IMR-90 (cell line): ENCODE data around the gene OR56B1. TPM values are rescaled to one million over a fixed set of nuclear protein-coding genes. Genes with fewer than 3 reads are reported as not detected.

ENCODE experiments used
- ATAC-seq: fragments of 200-7000 bp; cut with Tn5 transposase; 2 replicates; pipeline ENCODE4 v1.9.1; 2020; ENCODE audit warnings: low read depth, mild to moderate bottlenecking, moderate library complexity
- BruUV-seq: library from RNA; stranded (reverse); fragments of 400-500 nt; replicated peaks from 2 replicates; lab custom pipeline; 2021; lab: Mats Ljungman, UMichigan
- CTCF ChIA-PET: fragments of 300-600 bp; formaldehyde crosslinking; extraction: SDS; loops from one replicate; lab custom pipeline; 2021; ENCODE audit warnings: antibody characterized with exemption; lab: Yijun Ruan, JAX
- POLR2A ChIA-PET: fragments of 300-600 bp; sonication (Branson Sonifier 250); formaldehyde crosslinking; loops from one replicate; lab custom pipeline; 2022; ENCODE audit warnings: antibody characterized with exemption; ENCODE audit not compliant: unreplicated experiment; lab: Charles Lee
- DNase-seq: peaks from one replicate; pipeline ENCODE4 v3.0.0; 2013
- H2AFZ ChIP-seq: replicated peaks from 2 replicates; pipeline ENCODE3; 2013; ENCODE audit warnings: low read length, mild to moderate bottlenecking; ENCODE audit not compliant: poor library complexity
- H2AK5ac ChIP-seq: 2 replicates; pipeline ENCODE4 v1.6.1; 2013; ENCODE audit warnings: low read depth, low read length, inconsistent platforms
- H2AK9ac ChIP-seq: replicated peaks from 2 replicates; pipeline ENCODE3; 2013; ENCODE audit warnings: mild to moderate bottlenecking, low read depth, low read length, moderate library complexity; ENCODE audit not compliant: poor library complexity
- H2BK120ac ChIP-seq: 2 replicates; pipeline ENCODE4 v1.6.1; 2013; ENCODE audit warnings: low read depth, low read length, inconsistent platforms
- H2BK15ac ChIP-seq: 3 replicates; pipeline ENCODE4 v1.6.1; 2013; ENCODE audit warnings: low read depth, low read length, inconsistent platforms
- H2BK20ac ChIP-seq: 2 replicates; pipeline ENCODE4 v1.6.1; 2013; ENCODE audit warnings: low read depth, mild to moderate bottlenecking, inconsistent platforms, low read length, moderate library complexity
- H2BK5ac ChIP-seq: 2 replicates; pipeline ENCODE4 v1.6.1; 2013; ENCODE audit warnings: mild to moderate bottlenecking, low read depth, low read length, inconsistent platforms; ENCODE audit not compliant: poor library complexity, severe bottlenecking
- H3K14ac ChIP-seq: replicated peaks from 2 replicates; pipeline ENCODE4 v1.6.1; 2013; ENCODE audit warnings: low read depth, low read length, inconsistent platforms
- H3K18ac ChIP-seq: 2 replicates; pipeline ENCODE4 v1.6.1; 2013; ENCODE audit warnings: low read depth, low read length, control low read depth
- H3K23ac ChIP-seq: 2 replicates; pipeline ENCODE4 v1.6.1; 2013; ENCODE audit warnings: low read depth, low read length, inconsistent platforms
- H3K27ac ChIP-seq: 2 replicates; pipeline ENCODE4 v1.5.1; 2013; ENCODE audit warnings: mild to moderate bottlenecking, control low read depth, low read length; ENCODE audit not compliant: insufficient read depth
- H3K27me3 ChIP-seq: 2 replicates; pipeline ENCODE4 v1.6.1; 2013; ENCODE audit warnings: low read length; ENCODE audit not compliant: control insufficient read depth, insufficient read depth
- H3K36me3 ChIP-seq: 2 replicates; pipeline ENCODE4 v1.6.1; 2013; ENCODE audit warnings: low read length, mixed read lengths; ENCODE audit not compliant: control insufficient read depth, insufficient read depth
- H3K4ac ChIP-seq: 2 replicates; pipeline ENCODE4 v1.6.1; 2013; ENCODE audit warnings: low read depth, low read length, inconsistent platforms
- H3K4me1 ChIP-seq: 2 replicates; pipeline ENCODE4 v1.6.1; 2013; ENCODE audit warnings: low read length, mixed read lengths; ENCODE audit not compliant: control insufficient read depth, insufficient read depth
- H3K4me2 ChIP-seq: 2 replicates; pipeline ENCODE4 v1.6.1; 2013; ENCODE audit warnings: low read depth, mild to moderate bottlenecking, control low read depth, low read length, moderate library complexity
- H3K4me3 ChIP-seq: 2 replicates; pipeline ENCODE4 v1.5.1; 2013; ENCODE audit warnings: low read depth, mild to moderate bottlenecking, control low read depth, low read length, moderate library complexity; ENCODE audit not compliant: insufficient read depth
- H3K56ac ChIP-seq: 2 replicates; pipeline ENCODE4 v1.6.1; 2013; ENCODE audit warnings: low read length, inconsistent platforms; ENCODE audit not compliant: insufficient read depth; ENCODE audit errors: extremely low read depth
- H3K79me1 ChIP-seq, 2 experiments: 2 replicates each; pipeline ENCODE4 v1.6.1; 2013; ENCODE audit warnings: low read length in 2 of 2, inconsistent platforms in 1 of 2, low read depth in 1 of 2
- H3K9ac ChIP-seq: 2 replicates; pipeline ENCODE4 v1.6.1; 2013; ENCODE audit warnings: low read depth, low read length, control low read depth
- H3K9me1 ChIP-seq: 2 replicates; pipeline ENCODE4 v1.6.1; 2013; ENCODE audit warnings: low read length, inconsistent platforms; ENCODE audit not compliant: insufficient read depth
- H3K9me3 ChIP-seq: 2 replicates; pipeline ENCODE4 v1.6.1; 2013; ENCODE audit warnings: low read length; ENCODE audit not compliant: control insufficient read depth, insufficient read depth
- H4K20me1 ChIP-seq: 2 replicates; pipeline ENCODE4 v1.6.1; 2013; ENCODE audit warnings: low read length, inconsistent platforms; ENCODE audit not compliant: insufficient read depth
- H4K5ac ChIP-seq: 2 replicates; pipeline ENCODE4 v1.6.1; 2013; ENCODE audit warnings: mild to moderate bottlenecking, low read depth, low read length, control low read depth
- H4K8ac ChIP-seq, 2 experiments: 2 replicates each; pipeline ENCODE4 v1.6.1; 2013; ENCODE audit warnings: low read depth in 2 of 2, low read length in 2 of 2, control low read depth in 1 of 2, inconsistent platforms in 1 of 2
- H4K91ac ChIP-seq: 2 replicates; pipeline ENCODE4 v1.6.1; 2013; ENCODE audit warnings: low read depth, low read length, inconsistent platforms; ENCODE audit not compliant: insufficient read depth
- BHLHE40 ChIP-seq: fragments of 150-350 bp; IDR thresholded peaks from 2 replicates; pipeline ENCODE4 v1.6.1; 2016; ENCODE audit warnings: mild to moderate bottlenecking, low read depth, low read length
- CEBPB ChIP-seq: IDR thresholded peaks from 2 replicates; pipeline ENCODE4 v1.6.1; 2012; ENCODE audit warnings: low read depth, low read length, improper control_type of control experiment
- CHD1 ChIP-seq: IDR thresholded peaks from 2 replicates; pipeline ENCODE4 v1.6.1; 2012; ENCODE audit warnings: low read depth, low read length, improper control_type of control experiment
- FOS ChIP-seq: fragments of 150-350 bp; IDR thresholded peaks from 2 replicates; pipeline ENCODE4 v1.6.1; 2016; ENCODE audit warnings: low read depth, low read length
- MAFK ChIP-seq: IDR thresholded peaks from 2 replicates; pipeline ENCODE4 v1.6.1; 2012; ENCODE audit warnings: low read depth, low read length, improper control_type of control experiment
- MAZ ChIP-seq: IDR thresholded peaks from 2 replicates; pipeline ENCODE4 v1.6.1; 2012; ENCODE audit warnings: low read depth, mild to moderate bottlenecking, low read length, improper control_type of control experiment, moderate library complexity, borderline replicate concordance
- MXI1 ChIP-seq: IDR thresholded peaks from 2 replicates; pipeline ENCODE4 v1.6.1; 2012; ENCODE audit warnings: low read depth, mild to moderate bottlenecking, low read length, moderate library complexity, borderline replicate concordance
- NFE2L2 ChIP-seq: fragments of 150-350 bp; IDR thresholded peaks from 2 replicates; pipeline ENCODE4 v1.6.1; 2016; ENCODE audit warnings: low read depth, mild to moderate bottlenecking, low read length
- POLR2A ChIP-seq: IDR thresholded peaks from 2 replicates; pipeline ENCODE4 v1.6.1; 2012; ENCODE audit warnings: mild to moderate bottlenecking, low read depth, low read length
- RAD21 ChIP-seq: IDR thresholded peaks from 2 replicates; pipeline ENCODE4 v1.6.1; 2012; ENCODE audit warnings: low read length, improper control_type of control experiment
- RCOR1 ChIP-seq: IDR thresholded peaks from 2 replicates; pipeline ENCODE4 v1.6.1; 2012; ENCODE audit warnings: mild to moderate bottlenecking, low read length, improper control_type of control experiment; ENCODE audit not compliant: insufficient replicate concordance
- SMC3 ChIP-seq: fragments of 150-350 bp; IDR thresholded peaks from 2 replicates; pipeline ENCODE4 v1.6.1; 2016; ENCODE audit warnings: low read depth, mild to moderate bottlenecking, antibody characterized with exemption, low read length, moderate library complexity
- WGBS, 2 experiments: methylation state at CpG; one replicate each; pipeline versions ENCODE4 v1.1.5 to v1.1.7; 2013; ENCODE audit warnings: missing lambda C conversion rate in 2 of 2; ENCODE audit not compliant: insufficient read length in 1 of 2; ENCODE audit errors: extremely low coverage in 2 of 2; 5-methylcytosine and 5-hydroxymethylcytosine counted together
- dilution Hi-C: fragments of 300-500 bp; cut with HindIII; formaldehyde crosslinking; loops from one replicate; pipeline ENCODE4 v1.14.3; 2018; ENCODE audit warnings: low sequenced_read_pairs; ENCODE audit not compliant: unreplicated experiment
- in situ Hi-C: fragments of 300-500 bp; cut with MboI; formaldehyde crosslinking; loops from 3 replicates; pipeline ENCODE4 v1.14.3; 2019; ENCODE audit warnings: low sequenced_read_pairs, inconsistent platforms, mixed read lengths
- intact Hi-C: fragments of 100-400 bp; cut with micrococcal nuclease; formaldehyde crosslinking; loops from 2 replicates; pipeline ENCODE4 v1.10.0; 2022
- polyA plus RNA-seq, 3 experiments: library from polyadenylated mRNA; depleted of rRNA; stranded (reverse); fragments of >200 nt; gene quantifications; 2 replicates each; pipeline ENCODE4 v1.2.3, GENCODE V29; 2012; ENCODE audit warnings: low replicate concordance in 1 of 3
- total RNA-seq: library from RNA; depleted of rRNA; stranded (reverse); fragments of >200 nt; gene quantifications from 2 replicates; pipeline ENCODE4 v1.2.3, GENCODE V29; 2012
- TF ChIP-seq, protein P1 (sequence below): fragments of 150-350 bp; IDR thresholded peaks from 2 replicates; pipeline ENCODE4 v1.6.1; 2017; ENCODE audit warnings: mild to moderate bottlenecking, antibody characterized with exemption, low read length, low read depth
- TF ChIP-seq, protein P2 (sequence below): conservative IDR thresholded peaks from 2 replicates; pipeline ENCODE4 v1.5.1; 2012; ENCODE audit warnings: mild to moderate bottlenecking, low read depth, low read length, improper control_type of control experiment
- TF ChIP-seq, protein P3 (sequence below): fragments of 150-350 bp; IDR thresholded peaks from 2 replicates; pipeline ENCODE4 v1.6.1; 2016; ENCODE audit warnings: low read depth, mild to moderate bottlenecking, low read length, moderate library complexity, borderline replicate concordance

Gene OR56B1
- total and polyA plus RNA-seq, 2 of the 4 experiments (the other 2 are of a cell fraction) = not detected

DNA sequence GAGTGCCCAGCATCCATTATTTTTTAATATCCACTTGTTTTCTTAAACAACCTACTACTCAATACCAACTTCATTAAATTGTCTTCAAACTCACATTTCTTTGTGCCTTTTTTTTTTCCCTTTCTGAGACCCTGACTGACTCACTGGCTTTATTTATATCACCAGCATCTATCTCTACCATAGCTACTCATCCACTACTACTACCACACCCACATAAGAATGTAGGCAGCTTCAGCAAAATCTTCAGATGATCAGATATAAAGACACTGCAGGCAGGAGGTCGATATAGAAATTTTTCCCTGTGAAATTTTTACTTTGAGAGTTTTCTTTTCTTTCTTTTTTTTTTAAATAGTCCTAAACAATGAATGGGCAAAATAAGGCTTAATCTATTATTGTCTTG, 2.2 kb downstream of the OR56B1 start:
- Histone ChIP-seq H4K91ac (no peak overlapping the region), H2BK5ac (no peak overlapping the region), H3K79me1 (no peaks in the 10 kb centered on the region), H2BK120ac (no peak overlapping the region), H3K9me3 (no peaks in the 10 kb centered on the region; the same call in 1 of the 2 replicates), H4K5ac (no peak overlapping the region), H4K8ac (no peak overlapping the region), H4K20me1 (no peaks in the 10 kb centered on the region), H2AK5ac (no peak overlapping the region), H3K4me1 (no peaks in the 10 kb centered on the region), H2BK15ac (no peak overlapping the region), H3K14ac (no peak overlapping the region), H3K4ac (no peak overlapping the region), H3K18ac (no peak overlapping the region), H3K56ac (no peak overlapping the region), H3K27ac (no peak overlapping the region), H3K9ac (no peak overlapping the region), H3K4me3 (no peak overlapping the region), H3K36me3 (no peaks in the 10 kb centered on the region), H3K4me2 (no peak overlapping the region), H2AK9ac (no peak overlapping the region), H3K27me3 (no peaks in the 10 kb centered on the region), H2AFZ (no peak overlapping the region), H3K23ac (no peak overlapping the region), H2BK20ac (no peak overlapping the region), H3K9me1 (no peaks in the 10 kb centered on the region)
- no CpG with 5 or more reads among the region's 1 CpG for WGBS, 2 experiments
- in situ Hi-C loops = no loop called here
- DNase-seq = no peak
- POLR2A ChIA-PET = no interaction called here
- CTCF ChIA-PET = interaction anchor here (0.6 to 0.7 kb wide), 2 partner anchors 55 to 982 kb away, joined by 3 read pairs; no protein-coding TSS in a partner anchor
- BruUV-seq = no TSS peak
- no peak for ATAC-seq
- dilution Hi-C loops = no loop called here
- intact Hi-C loops = no loop called here
- no peak for TF ChIP-seq CEBPB
- TF ChIP-seq, protein P1, sequence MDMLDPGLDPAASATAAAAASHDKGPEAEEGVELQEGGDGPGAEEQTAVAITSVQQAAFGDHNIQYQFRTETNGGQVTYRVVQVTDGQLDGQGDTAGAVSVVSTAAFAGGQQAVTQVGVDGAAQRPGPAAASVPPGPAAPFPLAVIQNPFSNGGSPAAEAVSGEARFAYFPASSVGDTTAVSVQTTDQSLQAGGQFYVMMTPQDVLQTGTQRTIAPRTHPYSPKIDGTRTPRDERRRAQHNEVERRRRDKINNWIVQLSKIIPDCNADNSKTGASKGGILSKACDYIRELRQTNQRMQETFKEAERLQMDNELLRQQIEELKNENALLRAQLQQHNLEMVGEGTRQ = no peak
- no peak for TF ChIP-seq FOS
- TF ChIP-seq NFE2L2 = no peak
- no peak for TF ChIP-seq CHD1
- TF ChIP-seq MXI1 = no peak
- no peak for TF ChIP-seq SMC3
- no peak for TF ChIP-seq RCOR1
- no peak for TF ChIP-seq POLR2A
- TF ChIP-seq, protein P2, sequence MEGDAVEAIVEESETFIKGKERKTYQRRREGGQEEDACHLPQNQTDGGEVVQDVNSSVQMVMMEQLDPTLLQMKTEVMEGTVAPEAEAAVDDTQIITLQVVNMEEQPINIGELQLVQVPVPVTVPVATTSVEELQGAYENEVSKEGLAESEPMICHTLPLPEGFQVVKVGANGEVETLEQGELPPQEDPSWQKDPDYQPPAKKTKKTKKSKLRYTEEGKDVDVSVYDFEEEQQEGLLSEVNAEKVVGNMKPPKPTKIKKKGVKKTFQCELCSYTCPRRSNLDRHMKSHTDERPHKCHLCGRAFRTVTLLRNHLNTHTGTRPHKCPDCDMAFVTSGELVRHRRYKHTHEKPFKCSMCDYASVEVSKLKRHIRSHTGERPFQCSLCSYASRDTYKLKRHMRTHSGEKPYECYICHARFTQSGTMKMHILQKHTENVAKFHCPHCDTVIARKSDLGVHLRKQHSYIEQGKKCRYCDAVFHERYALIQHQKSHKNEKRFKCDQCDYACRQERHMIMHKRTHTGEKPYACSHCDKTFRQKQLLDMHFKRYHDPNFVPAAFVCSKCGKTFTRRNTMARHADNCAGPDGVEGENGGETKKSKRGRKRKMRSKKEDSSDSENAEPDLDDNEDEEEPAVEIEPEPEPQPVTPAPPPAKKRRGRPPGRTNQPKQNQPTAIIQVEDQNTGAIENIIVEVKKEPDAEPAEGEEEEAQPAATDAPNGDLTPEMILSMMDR = no peak
- TF ChIP-seq MAZ = no peak
- TF ChIP-seq, protein P3, sequence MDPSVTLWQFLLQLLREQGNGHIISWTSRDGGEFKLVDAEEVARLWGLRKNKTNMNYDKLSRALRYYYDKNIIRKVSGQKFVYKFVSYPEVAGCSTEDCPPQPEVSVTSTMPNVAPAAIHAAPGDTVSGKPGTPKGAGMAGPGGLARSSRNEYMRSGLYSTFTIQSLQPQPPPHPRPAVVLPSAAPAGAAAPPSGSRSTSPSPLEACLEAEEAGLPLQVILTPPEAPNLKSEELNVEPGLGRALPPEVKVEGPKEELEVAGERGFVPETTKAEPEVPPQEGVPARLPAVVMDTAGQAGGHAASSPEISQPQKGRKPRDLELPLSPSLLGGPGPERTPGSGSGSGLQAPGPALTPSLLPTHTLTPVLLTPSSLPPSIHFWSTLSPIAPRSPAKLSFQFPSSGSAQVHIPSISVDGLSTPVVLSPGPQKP = no peak
- no peak for TF ChIP-seq MAFK
- TF ChIP-seq RAD21 = no peak
- no peak for TF ChIP-seq BHLHE40
